SH-SY5Y (cell line): ENCODE results near the gene CLEC7A.

ENCODE experiments used
- GATA2 ChIP-seq: IDR thresholded peaks from 2 replicates; pipeline ENCODE4 v1.6.1; 2011; ENCODE audit warnings: mild to moderate bottlenecking, low read depth, low read length
- GATA3 ChIP-seq: IDR thresholded peaks from 2 replicates; pipeline ENCODE4 v1.6.1; 2011; ENCODE audit warnings: low read depth, mild to moderate bottlenecking, low read length, moderate library complexity

- no peak for TF ChIP-seq GATA2
- no peak for TF ChIP-seq GATA3
Measured at GRCh38 chr12:10069099-10069498, 60.9 kb downstream of the CLEC7A start.
